COLO668 (cell line): ENCODE measurements around the gene NBR1.
"Not testable (repeated sequence)": the region's sequence is repeated elsewhere in the genome, so short reads cannot be mapped to it uniquely, and the experiment has no call there.

ENCODE experiments used
- DNase-seq: peaks from one replicate; lab custom pipeline; 2025; ENCODE audit not compliant: unreplicated experiment; lab: John Stamatoyannopoulos, UW

Gene NBR1

GRCh38 chr17:43213545-43213944 is 42.5 kb downstream of the NBR1 start:
- DNase-seq = no peak

DNA sequence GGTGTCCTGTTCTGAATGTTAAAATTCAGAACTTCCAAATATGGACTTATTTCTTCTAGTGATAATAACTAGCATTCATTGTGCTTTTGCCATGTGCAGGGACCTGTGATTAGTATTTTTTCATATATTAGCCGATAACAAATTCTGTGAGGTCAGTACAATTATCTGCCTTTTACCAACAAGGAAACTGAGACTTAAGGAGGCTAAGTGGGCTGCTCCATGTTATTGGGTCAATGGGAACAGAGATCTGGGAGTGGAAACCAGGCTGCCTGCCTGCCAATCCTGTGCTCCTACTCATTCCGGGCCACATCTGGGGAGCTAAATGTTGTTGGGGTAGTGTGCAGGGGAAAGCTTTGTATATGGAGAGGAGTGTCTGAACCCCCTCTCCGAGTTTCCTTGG is 44.3 kb downstream of the NBR1 start:
- no peak for DNase-seq

- no peak for DNase-seq
Measured at GRCh38 chr17:43216369-43216761, 45.4 kb downstream of the NBR1 start.

DNA sequence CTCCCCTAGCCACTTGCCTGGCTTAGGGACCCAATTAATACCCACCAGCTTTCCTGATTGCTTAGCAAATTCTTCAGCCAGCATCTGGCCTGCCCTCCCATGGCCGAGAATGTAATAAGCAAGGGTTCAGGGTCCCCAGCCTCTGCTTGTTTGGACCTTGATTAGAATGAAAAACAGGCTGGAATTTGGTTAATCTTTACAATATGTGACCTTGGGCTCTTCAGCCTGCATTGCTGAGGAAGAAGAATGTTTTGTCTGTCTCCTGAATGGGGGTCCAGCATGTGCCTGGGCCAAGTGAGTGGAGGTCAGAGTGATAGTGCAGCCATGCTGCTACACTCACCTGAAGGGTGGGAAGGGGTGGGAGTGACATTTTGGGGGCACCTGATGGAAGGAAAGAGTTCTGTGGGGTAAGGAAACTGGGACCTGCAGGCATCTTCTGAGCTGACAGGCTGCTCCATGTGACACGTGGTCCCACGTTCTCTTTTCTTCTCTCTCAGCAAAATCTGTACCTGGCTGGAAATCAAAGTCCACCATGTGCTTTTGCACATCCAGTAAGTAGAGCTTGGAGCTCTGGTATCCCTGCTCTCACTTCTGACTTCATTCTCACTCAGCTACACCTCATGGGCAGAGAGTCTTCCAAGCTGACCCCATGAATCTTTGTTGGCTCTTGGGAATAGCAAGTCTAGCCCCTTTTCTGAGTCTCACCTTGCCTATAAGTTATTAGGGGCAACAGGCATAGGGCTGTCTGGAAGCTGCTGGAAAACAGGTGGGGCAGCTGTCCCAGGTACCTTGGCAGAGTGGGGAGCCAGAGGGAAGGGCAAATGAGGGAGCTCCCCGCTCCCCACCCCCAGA is 46.0 kb downstream of the NBR1 start:
- no peak for DNase-seq

DNA sequence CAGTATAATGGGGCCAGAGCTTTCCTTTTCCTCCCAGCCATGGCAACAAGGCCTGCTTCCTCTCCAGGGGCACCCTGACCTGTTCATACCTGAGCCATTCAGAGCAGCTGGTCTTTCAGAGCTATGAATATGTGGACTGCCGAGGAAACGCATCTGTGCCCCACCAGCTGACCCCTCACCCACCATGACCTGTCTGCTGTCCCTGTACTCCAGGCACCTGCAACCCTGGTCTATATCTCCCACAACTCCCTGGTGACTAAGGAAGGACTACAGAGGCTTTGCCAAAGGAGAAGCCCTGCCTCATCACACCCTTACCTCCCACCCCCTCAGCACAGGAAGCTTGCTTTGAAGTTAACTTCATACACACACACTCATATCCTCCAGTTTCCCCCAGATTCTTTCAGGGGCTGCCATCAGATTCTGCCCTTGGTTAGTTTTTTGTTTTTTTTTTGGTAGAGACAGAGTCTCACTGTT is 46.6 kb downstream of the NBR1 start:
- no peak for DNase-seq

DNA sequence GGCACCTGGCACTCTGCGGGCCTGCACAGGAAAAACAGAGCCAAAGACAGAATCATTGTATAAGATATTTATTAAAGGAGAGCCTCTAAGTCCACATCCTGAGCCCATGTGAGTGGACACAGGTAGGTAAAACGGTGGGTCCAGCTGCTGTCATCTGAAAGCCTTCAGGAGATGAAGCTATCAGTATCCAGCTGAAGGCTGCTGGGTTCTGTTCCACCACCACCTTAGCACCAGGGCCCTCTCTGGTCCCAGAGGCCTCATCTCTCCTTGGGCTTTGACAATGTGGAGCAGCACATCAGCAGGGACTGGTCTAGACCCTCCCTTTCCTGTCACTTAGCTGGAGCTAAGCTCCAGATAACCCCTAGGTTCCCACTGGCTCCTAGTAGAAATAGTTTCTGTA is 48.0 kb downstream of the NBR1 start:
- DNase-seq = no peak

DNA sequence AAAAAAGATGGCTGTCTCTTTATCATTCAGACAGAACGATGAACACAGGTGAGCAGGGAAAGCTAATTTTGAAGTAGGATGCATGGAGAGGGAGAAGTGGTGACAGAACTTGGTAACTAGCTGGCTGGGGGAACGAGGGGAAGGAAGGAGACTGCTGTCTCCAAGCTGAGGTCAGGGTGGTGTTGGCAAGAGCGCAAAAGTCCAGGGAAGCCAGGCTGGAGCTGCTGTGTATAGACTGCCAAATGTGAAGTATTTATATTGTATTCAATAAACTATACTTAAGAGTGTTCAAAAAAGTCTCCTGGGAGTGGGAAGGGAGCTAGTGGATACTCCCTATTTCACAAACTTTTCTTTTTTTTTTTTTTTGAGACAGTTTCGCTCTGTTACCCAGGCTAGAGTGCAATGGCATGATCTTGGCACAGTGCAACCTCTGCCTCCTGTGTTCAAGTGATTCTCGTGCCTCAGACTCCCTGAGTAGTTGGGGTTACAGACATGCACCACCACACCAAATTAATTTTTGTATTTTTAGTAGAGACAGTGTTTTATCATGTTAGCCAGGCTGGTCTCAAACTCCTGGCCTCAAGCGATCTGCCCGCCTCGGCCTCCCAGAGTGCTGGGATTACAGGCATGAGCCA is 48.8 kb downstream of the NBR1 start:
- no peak for DNase-seq

DNA sequence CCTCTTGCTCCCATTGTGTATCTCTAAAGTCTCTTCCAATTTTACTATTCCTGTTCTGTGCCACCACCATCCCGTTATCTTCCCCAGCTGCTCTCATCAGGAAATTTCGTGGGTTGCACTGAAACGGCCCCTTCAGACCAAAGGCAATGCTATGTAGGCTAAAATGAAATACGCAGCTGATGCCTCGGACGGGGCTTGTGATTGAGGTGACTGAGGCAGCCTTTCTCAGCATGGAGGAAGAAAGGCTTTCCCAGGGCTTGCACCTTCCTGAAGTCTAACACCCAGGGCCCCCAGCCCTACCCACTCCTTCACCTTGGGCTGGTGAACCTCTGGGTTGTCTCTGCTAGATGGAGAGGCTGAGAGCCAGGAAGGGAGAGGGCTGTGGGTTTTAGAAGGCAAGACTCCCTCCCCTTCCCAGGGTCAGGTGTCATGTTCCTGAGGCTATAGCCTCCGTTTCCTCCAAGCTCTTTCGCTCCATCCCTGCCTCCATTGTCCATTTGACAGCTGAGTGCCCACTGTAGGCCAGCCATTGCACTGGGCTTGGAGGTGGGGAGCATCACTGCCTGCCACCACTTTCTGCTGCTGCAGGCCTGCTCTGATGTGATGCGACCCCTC is 49.6 kb downstream of the NBR1 start:
- DNase-seq = no peak

- DNase-seq = no peak
Measured at GRCh38 chr17:43224146-43224705, 53.2 kb downstream of the NBR1 start.

- DNase-seq = no peak
Measured at GRCh38 chr17:43226393-43226792, 55.4 kb downstream of the NBR1 start.

- DNase-seq = not testable (repeated sequence)
Measured at GRCh38 chr17:43228020-43228782, 57.2 kb downstream of the NBR1 start, which contains the start of gene CCDC200. TSS of gene CCDC200 (minus strand) at chr17:43228623. CDS start at chr17:43228554, 69 bp downstream.

DNA sequence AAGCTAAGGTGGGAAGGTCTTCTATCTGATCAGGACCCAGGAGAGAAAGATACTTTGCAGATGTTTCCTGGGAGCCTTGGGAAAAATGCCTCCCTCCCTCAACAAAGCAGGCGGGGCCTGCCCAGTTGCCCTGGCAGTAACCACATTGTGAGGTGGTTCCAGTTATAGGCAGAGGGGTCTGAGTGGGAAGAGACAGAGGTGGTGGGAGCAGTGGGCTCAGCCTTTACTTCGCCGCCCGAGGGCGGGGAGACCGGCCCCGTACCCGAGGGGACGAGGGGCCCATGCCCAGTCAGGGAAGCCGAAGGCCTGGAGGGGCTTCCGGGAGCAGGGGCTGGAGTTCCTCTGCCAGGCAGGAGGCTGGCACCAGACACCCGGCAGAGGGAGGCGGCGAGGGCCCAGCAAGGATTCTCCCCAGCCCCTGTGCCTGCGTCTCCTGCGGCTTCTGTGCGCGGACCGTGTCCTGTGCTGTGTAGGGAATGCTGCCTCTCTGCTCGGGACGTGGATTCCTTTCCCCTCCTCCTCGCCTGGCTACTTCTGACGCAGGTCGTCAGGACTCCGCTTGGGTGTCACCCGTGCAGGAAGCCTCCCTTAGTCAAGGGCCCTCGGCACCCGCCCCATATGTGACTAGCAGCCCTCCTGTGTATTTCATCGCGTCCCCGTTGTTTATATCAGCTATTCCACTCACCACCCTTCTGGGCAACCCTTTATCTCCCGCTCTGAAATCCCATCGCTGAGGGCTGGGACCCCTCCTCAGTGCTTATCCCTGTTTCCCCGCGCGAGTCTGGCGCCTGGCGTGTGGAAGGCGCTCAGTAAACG is 60.4 kb downstream of the NBR1 start:
- not testable (repeated sequence) for DNase-seq

DNA sequence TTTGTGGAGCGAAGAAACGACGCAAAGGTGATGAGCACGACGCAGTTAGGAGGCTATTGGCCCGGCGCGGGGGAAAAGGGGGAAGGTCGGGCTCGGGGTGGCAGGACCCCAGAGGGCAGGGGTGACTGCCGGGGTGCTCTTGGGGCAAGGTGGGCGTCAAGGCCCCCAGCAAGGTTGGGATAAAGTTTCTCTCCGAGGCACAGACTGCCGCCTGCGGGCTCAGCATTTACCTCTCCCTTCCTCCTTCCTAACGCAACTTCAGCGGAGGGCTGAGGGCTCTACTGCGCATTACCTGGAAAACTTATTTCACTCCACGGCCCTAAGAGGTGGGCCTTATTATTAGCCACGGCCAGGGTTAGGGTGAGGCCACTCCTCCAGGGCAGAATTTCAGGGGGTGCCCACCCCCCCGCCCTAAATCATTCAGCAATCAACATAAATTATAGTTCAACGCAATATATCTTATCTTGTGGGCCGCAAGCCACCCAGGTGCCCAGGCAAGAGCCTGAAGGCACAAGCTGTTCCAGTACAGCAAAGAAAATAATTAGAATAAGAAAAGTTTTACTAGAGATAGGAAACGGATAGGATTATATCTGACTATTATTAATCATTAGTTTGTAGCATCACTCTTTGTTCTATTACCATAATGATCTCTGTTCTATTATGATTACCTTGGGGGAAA is 61.1 kb downstream of the NBR1 start:
- DNase-seq = not testable (repeated sequence)

DNA sequence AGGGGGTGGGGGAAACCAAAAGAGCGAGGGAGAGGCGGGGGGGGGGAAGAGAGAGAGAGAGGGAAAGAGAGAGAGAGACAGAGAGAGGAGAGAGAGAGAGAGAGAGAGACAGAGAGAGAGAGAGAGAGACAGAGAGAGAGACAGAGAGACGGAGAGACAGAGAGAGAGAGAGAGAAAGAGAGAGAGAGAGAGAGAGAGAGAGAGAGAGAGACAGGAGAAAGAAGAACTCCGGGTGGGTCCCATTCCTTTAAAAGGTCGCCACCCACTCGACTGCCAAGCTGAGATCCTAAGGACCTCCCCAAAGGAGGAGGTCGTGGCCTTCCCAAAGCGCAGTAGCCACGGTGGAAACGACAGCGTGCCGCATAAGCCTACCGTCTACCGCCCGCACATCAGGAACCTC is 62.2 kb downstream of the NBR1 start:
- not testable (repeated sequence) for DNase-seq

DNA sequence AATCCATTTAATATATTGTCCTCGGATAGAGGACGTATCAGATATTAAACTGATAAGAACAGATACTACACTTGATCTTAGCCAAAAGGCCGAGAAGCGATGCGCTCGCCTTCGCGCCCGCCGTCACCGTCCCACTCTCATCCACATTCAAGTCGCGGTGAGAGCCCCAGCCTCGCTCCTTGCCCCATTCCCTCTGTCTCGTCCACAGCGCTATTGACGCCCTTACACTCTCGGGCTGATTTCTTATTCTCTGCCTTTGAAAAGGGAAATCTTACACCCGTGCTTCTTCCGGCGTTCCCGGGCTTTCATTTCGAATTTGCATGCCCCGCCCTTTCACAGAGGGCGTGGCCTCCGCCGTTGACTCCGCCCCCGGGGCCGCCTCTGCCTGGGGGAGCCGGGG is 62.9 kb downstream of the NBR1 start, which contains the start of gene RNU2-1:
Gene RNU2-1, minus strand, starts transcription at position 101 of the 400 bp plus-strand sequence.
- DNase-seq = not testable (repeated sequence)

DNA sequence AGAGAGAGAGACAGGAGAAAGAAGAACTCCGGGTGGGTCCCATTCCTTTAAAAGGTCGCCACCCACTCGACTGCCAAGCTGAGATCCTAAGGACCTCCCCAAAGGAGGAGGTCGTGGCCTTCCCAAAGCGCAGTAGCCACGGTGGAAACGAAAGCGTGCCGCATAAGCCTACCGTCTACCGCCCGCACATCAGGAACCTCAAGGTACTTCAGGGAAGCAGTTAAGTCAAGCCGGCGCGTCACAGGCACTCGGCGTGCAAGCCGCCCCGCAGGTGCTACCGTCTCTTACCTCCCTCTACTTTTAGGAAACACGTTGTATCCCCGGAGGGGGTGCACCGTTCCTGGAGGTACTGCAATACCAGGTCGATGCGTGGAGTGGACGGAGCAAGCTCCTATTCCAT is 68.6 kb downstream of the NBR1 start:
- DNase-seq = not testable (repeated sequence)

GRCh38 chr17:43240596-43241352 is 69.8 kb downstream of the NBR1 start:
- not testable (repeated sequence) for DNase-seq

GRCh38 chr17:43246456-43246855 is 75.4 kb downstream of the NBR1 start:
- not testable (repeated sequence) for DNase-seq
